Endothelial cell of umbilical vein (primary cell): ENCODE data around the gene ADGRD1. TPM values are rescaled to one million over a fixed set of nuclear protein-coding genes. Genes with fewer than 3 reads are reported as not detected.

ENCODE experiments used
- BruUV-seq: library from RNA; stranded (reverse); fragments of 400-500 nt; replicated peaks from 2 replicates; lab custom pipeline; 2021; lab: Mats Ljungman, UMichigan
- CTCF ChIA-PET: fragments of 300-600, 350-600 bp; sonication (Branson Sonifier 250); formaldehyde crosslinking; loops from one replicate; lab custom pipeline; 2021; ENCODE audit warnings: antibody characterized with exemption, inconsistent platforms; lab: Charles Lee
- POLR2A ChIA-PET: fragments of 300-600, 350-600 bp; sonication (Branson Sonifier 250); formaldehyde crosslinking; loops from one replicate; lab custom pipeline; 2021; ENCODE audit warnings: antibody characterized with exemption, inconsistent platforms; lab: Charles Lee
- DNase-seq: peaks from one replicate; pipeline ENCODE4 v3.0.0-alpha.2; 2011; ENCODE audit warnings: low read depth, low spot score
- FAIRE-seq: peaks from 2 replicates; lab custom pipeline; 2011; peaks lifted over from hg19 to GRCh38; lab: Jason Lieb, UNC
- H2AFZ ChIP-seq: 2 replicates; pipeline ENCODE4 v1.6.0; 2012; ENCODE audit warnings: low read depth, low read length, control low read depth, inconsistent platforms
- H3K27ac ChIP-seq: 2 replicates; pipeline ENCODE4 v1.5.1; 2011; ENCODE audit warnings: low read depth, mild to moderate bottlenecking, control low read depth, low read length, moderate library complexity; ENCODE audit not compliant: insufficient read depth
- H3K27me3 ChIP-seq, 2 experiments: 2 replicates each; pipeline versions ENCODE4 v1.6.0 to v1.6.1; 2011; ENCODE audit warnings: low read length in 2 of 2, mixed read lengths in 1 of 2; ENCODE audit not compliant: control insufficient read depth in 2 of 2, insufficient read depth in 2 of 2
- H3K36me3 ChIP-seq, 2 experiments: 2 replicates in 1 of 2; 3 replicates in 1 of 2; pipeline ENCODE4 v1.5.1; 2011; ENCODE audit warnings: low read length in 2 of 2, mild to moderate bottlenecking in 1 of 2, moderate library complexity in 1 of 2; ENCODE audit not compliant: control insufficient read depth in 2 of 2, insufficient read depth in 2 of 2; ENCODE audit errors: extremely low read depth in 1 of 2
- H3K4me1 ChIP-seq: 3 replicates; pipeline ENCODE4 v1.5.1; 2011; ENCODE audit warnings: mild to moderate bottlenecking, low read length; ENCODE audit not compliant: control insufficient read depth, insufficient read depth; ENCODE audit errors: extremely low read depth
- H3K4me2 ChIP-seq: 2 replicates; pipeline ENCODE4 v1.6.1; 2011; ENCODE audit warnings: low read length, control low read depth, mixed read lengths; ENCODE audit not compliant: insufficient read depth
- H3K4me3 ChIP-seq, 3 experiments: fragments of 200-600 bp in 1 of 3; sonication (generic), shearing (Covaris generic) in 1 of 3; replicated peaks in 1 of 3; 2 replicates each; pipeline ENCODE4 v1.5.1; 2011 to 2016; ENCODE audit warnings: control low read depth in 3 of 3, low read length in 3 of 3, mild to moderate bottlenecking in 2 of 3, inconsistent platforms in 1 of 3, low read depth in 1 of 3, moderate library complexity in 1 of 3; ENCODE audit not compliant: insufficient read depth in 1 of 3
- H3K79me2 ChIP-seq: 2 replicates; pipeline ENCODE4 v1.6.0; 2012; ENCODE audit warnings: low read length, inconsistent platforms; ENCODE audit not compliant: control insufficient read depth, insufficient read depth
- H3K9ac ChIP-seq: replicated peaks from 2 replicates; pipeline ENCODE3; 2011; ENCODE audit warnings: low read length, control low read depth; ENCODE audit not compliant: insufficient read depth; ENCODE audit errors: extremely low read depth
- H3K9me1 ChIP-seq: replicated peaks from 3 replicates; pipeline ENCODE4 v1.6.0; 2011; ENCODE audit warnings: mild to moderate bottlenecking, low read length; ENCODE audit not compliant: control insufficient read depth, insufficient read depth; ENCODE audit errors: extremely low read depth
- H3K9me3 ChIP-seq: replicated peaks from 2 replicates; pipeline ENCODE4 v1.5.1; 2012; ENCODE audit warnings: low read length, inconsistent platforms; ENCODE audit not compliant: control insufficient read depth, insufficient read depth
- H4K20me1 ChIP-seq: replicated peaks from 2 replicates; pipeline ENCODE3; 2011; ENCODE audit warnings: mild to moderate bottlenecking, low read length; ENCODE audit not compliant: control insufficient read depth, insufficient read depth; ENCODE audit errors: extremely low read depth
- EZH2 ChIP-seq: IDR thresholded peaks from 2 replicates; pipeline ENCODE4 v1.6.1; 2012; ENCODE audit warnings: borderline replicate concordance, low read depth, mild to moderate bottlenecking, moderate library complexity, low read length, inconsistent platforms; ENCODE audit not compliant: severe bottlenecking
- FOS ChIP-seq: IDR thresholded peaks from 2 replicates; pipeline ENCODE4 v1.6.1; 2011; ENCODE audit warnings: mild to moderate bottlenecking, low read length, moderate library complexity, borderline replicate concordance; ENCODE audit not compliant: insufficient read depth
- GATA2 ChIP-seq: IDR thresholded peaks from 2 replicates; pipeline ENCODE4 v1.7.0; 2011; ENCODE audit warnings: low read depth, mild to moderate bottlenecking, moderate library complexity, mixed read lengths, low read length; ENCODE audit not compliant: insufficient read length, insufficient read depth
- JUN ChIP-seq: IDR thresholded peaks from 2 replicates; pipeline ENCODE4 v1.6.1; 2011; ENCODE audit warnings: borderline replicate concordance, low read depth; ENCODE audit not compliant: insufficient read length, insufficient read depth
- MYC ChIP-seq: IDR thresholded peaks from one replicate; pipeline ENCODE4 v1.6.1; 2011; ENCODE audit warnings: mild to moderate bottlenecking, low read depth, low read length
- POLR2A ChIP-seq: IDR thresholded peaks from 2 replicates; pipeline ENCODE4 v1.6.1; 2012; ENCODE audit warnings: low read depth, mild to moderate bottlenecking, control low read depth, low read length
- POLR2AphosphoS5 ChIP-seq: IDR thresholded peaks from 2 replicates; pipeline ENCODE4 v1.6.1; 2012; ENCODE audit warnings: low read depth, mild to moderate bottlenecking, control low read depth, low read length, moderate library complexity; ENCODE audit not compliant: insufficient read depth
- dilution Hi-C: fragments of 300-500 bp; cut with MboI; formaldehyde crosslinking; loops from one replicate; pipeline ENCODE4 v1.15.0; 2019; ENCODE audit warnings: low sequenced_read_pairs; ENCODE audit not compliant: extremely low pct_ligation_motif_present
- intact Hi-C: fragments of 100-400 bp; cut with micrococcal nuclease; formaldehyde crosslinking; loops from one replicate; pipeline ENCODE4 v1.10.0; 2022
- polyA plus RNA-seq, 4 experiments: library from polyadenylated mRNA; depleted of rRNA in 3 of 4; stranded (reverse) in 3 of 4; unstranded in 1 of 4; fragments of >200 nt; gene quantifications; 2 replicates each; pipeline versions ENCODE4 v1.2.1 to v1.2.3, GENCODE V29; 2011 to 2012; ENCODE audit warnings: missing spikeins in 1 of 4
- total RNA-seq: library from RNA; stranded (reverse); gene quantifications from 2 replicates; pipeline ENCODE4 v1.2.3, GENCODE V29; 2021
- TF ChIP-seq, protein P1 (sequence below): IDR thresholded peaks from 2 replicates; pipeline ENCODE4 v1.6.1; 2011; ENCODE audit not compliant: insufficient read depth, insufficient read length

The ADGRD1 gene
- total and polyA plus RNA-seq, 2 donors (not counting 3 experiments of a cell fraction or from before 2014, with no cell fraction given), result 0.07 TPM; not detected in 1

DNA sequence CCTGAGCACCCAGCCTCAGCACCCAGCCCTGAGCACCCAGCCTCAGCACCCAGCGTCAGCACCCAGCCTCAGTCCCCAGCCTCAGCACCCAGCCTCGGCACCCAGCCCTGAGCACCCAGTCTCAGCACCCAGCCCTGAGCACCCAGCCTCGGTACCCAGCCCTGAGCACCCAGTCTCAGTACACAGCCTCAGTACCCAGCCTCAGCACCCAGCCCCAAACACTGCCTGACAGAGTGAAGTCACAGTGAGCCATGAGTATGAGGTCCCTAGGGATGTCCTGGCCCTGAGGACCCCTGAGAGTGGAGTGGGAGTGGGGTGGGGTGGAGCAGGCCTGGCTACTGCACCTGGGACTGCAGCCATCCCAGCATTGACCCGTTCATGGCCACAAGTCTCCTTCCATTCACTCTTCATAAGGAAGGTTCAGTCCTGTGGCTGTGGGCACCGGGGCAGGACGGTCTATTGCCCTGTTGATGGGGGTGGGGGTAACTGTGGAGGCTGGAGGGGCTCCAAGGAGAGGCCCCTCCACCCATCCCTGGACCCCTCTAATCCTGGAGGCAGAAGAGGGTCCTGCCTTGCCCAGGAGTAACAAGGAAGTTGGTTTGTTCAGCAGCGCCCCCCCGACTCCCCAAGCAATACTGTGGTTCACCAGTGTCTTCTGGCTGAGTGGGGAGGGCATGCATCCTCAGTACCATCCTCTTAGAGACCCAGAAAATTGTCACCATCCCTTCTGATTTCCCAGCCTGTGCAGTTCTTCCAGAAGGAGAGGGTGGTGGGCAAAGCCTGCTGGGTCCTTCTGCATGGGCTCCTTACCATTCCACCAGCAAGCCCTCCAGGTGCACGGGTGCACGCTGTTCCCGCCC lies 140.5 kb downstream of the ADGRD1 start:
- no peak overlapping the region for H3K9ac ChIP-seq
- H3K9me1 ChIP-seq, result no peaks in the 10 kb centered on the region
- H3K4me2 ChIP-seq, result no peak overlapping the region
- no peak for DNase-seq
- H3K27ac ChIP-seq, result no peak overlapping the region
- no peaks in the 10 kb centered on the region for H3K9me3 ChIP-seq
- no TSS peak for BruUV-seq
- H3K36me3 ChIP-seq, result no peaks in the 10 kb centered on the region
- FAIRE-seq, result no peak
- no peak for TF ChIP-seq EZH2
- TF ChIP-seq, protein P1, sequence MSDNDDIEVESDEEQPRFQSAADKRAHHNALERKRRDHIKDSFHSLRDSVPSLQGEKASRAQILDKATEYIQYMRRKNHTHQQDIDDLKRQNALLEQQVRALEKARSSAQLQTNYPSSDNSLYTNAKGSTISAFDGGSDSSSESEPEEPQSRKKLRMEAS, result no peak
- TF ChIP-seq POLR2A, result no peak
- TF ChIP-seq POLR2AphosphoS5, result no peak
- TF ChIP-seq GATA2, result no peak
- no peak for TF ChIP-seq FOS
- no peak for TF ChIP-seq MYC
- TF ChIP-seq JUN, result no peak
- H3K79me2 ChIP-seq, result no peaks in the 10 kb centered on the region
- no peak overlapping the region for H2AFZ ChIP-seq
- no peak overlapping the region for H3K4me3 ChIP-seq
- no peaks in the 10 kb centered on the region for H3K27me3 ChIP-seq
- dilution Hi-C loops, result no loop called here
- H4K20me1 ChIP-seq, result no peaks in the 10 kb centered on the region
- POLR2A ChIA-PET, result no interaction called here
- CTCF ChIA-PET, result no interaction called here
- intact Hi-C loops, result no loop called here
- no peaks in the 10 kb centered on the region for H3K4me1 ChIP-seq
